ENCODE results near the gene PRDM2.
A peak's percentile ranks its signal among the peaks of the same experiment; 100 is the strongest.

PRDM2 gene

GRCh38 chr1:13735168-13735930, 35.4 kb downstream of the PRDM2 start:
- DNase-seq (ENCODE audit: low spot score): no peak

GRCh38 chr1:13737398-13737797, 37.4 kb downstream of the PRDM2 start:
- DNase-seq (ENCODE audit: low spot score): no peak

GRCh38 chr1:13746342-13746741, 46.4 kb downstream of the PRDM2 start:
- no peak for DNase-seq (ENCODE audit: low spot score)

- DNase-seq (ENCODE audit: low spot score): peak; percentile 94
Measured at GRCh38 chr1:13748610-13749505, 48.9 kb downstream of the PRDM2 start.

GRCh38 chr1:13749543-13750341, 49.8 kb downstream of the PRDM2 start:
- no peak for DNase-seq (ENCODE audit: low spot score)

- DNase-seq (ENCODE audit: low spot score): no peak
Measured at GRCh38 chr1:13751458-13751871, 51.5 kb downstream of the PRDM2 start.

GRCh38 chr1:13751985-13752384, 52.0 kb downstream of the PRDM2 start:
- no peak for DNase-seq (ENCODE audit: low spot score)

- no peak for DNase-seq (ENCODE audit: low spot score)
Measured at GRCh38 chr1:13752852-13753251, 52.9 kb downstream of the PRDM2 start.

- DNase-seq (ENCODE audit: low spot score): no peak
Measured at GRCh38 chr1:13753636-13754402, 53.8 kb downstream of the PRDM2 start.

- DNase-seq (ENCODE audit: low spot score): no peak
Measured at GRCh38 chr1:13754510-13755103, 54.6 kb downstream of the PRDM2 start.

- no peak for DNase-seq (ENCODE audit: low spot score)
Measured at GRCh38 chr1:13756557-13757315, 56.7 kb downstream of the PRDM2 start.

- no peak for DNase-seq (ENCODE audit: low spot score)
Measured at GRCh38 chr1:13757693-13758092, 57.7 kb downstream of the PRDM2 start.

- DNase-seq (ENCODE audit: low spot score): no peak
Measured at GRCh38 chr1:13759072-13759471, 59.1 kb downstream of the PRDM2 start.

- no peak for DNase-seq (ENCODE audit: low spot score)
Measured at GRCh38 chr1:13760340-13760739, 60.4 kb downstream of the PRDM2 start.

GRCh38 chr1:13760921-13761320, 60.9 kb downstream of the PRDM2 start:
- no peak for DNase-seq (ENCODE audit: low spot score)

- no peak for DNase-seq (ENCODE audit: low spot score)
Measured at GRCh38 chr1:13761883-13762282, 61.9 kb downstream of the PRDM2 start.

- no peak for DNase-seq (ENCODE audit: low spot score)
Measured at GRCh38 chr1:13762642-13763041, 62.7 kb downstream of the PRDM2 start.

- no peak for DNase-seq (ENCODE audit: low spot score)
Measured at GRCh38 chr1:13763222-13763621, 63.2 kb downstream of the PRDM2 start.

- DNase-seq (ENCODE audit: low spot score): no peak
Measured at GRCh38 chr1:13763991-13764390, 64.0 kb downstream of the PRDM2 start.

- no peak for DNase-seq (ENCODE audit: low spot score)
Measured at GRCh38 chr1:13764588-13765332, 64.8 kb downstream of the PRDM2 start.

Data from HuH-7.5 (cell line).